ENCODE results near the gene CLHC1. TPM values are rescaled to one million over a fixed set of nuclear protein-coding genes. Genes with fewer than 3 reads are reported as not detected.

Gene CLHC1
- total and polyA plus RNA-seq, 2 experiments from 2014 or later, result 19.7 to 27.0 TPM

DNA sequence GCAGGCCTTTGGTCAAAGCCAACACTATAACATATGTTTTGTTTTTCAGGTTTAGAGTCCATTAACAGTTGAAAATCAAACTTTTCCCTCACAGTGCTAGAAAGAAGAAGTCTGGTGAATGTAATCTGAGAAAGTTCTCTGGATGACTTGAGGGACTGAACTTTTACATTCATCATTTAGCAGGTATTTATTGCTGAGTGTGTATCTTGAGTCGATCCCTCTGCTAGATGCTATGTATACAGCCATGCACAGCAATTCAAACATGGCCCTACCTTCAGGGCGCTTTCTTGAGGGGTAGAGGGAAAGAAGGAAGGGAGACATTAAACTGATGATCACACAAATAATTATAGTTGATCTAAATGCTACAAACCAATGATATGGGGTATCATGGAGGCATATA lies 89.6 kb downstream of the CLHC1 start:
- no peaks in the 10 kb centered on the region for H3K27me3 ChIP-seq

DNA sequence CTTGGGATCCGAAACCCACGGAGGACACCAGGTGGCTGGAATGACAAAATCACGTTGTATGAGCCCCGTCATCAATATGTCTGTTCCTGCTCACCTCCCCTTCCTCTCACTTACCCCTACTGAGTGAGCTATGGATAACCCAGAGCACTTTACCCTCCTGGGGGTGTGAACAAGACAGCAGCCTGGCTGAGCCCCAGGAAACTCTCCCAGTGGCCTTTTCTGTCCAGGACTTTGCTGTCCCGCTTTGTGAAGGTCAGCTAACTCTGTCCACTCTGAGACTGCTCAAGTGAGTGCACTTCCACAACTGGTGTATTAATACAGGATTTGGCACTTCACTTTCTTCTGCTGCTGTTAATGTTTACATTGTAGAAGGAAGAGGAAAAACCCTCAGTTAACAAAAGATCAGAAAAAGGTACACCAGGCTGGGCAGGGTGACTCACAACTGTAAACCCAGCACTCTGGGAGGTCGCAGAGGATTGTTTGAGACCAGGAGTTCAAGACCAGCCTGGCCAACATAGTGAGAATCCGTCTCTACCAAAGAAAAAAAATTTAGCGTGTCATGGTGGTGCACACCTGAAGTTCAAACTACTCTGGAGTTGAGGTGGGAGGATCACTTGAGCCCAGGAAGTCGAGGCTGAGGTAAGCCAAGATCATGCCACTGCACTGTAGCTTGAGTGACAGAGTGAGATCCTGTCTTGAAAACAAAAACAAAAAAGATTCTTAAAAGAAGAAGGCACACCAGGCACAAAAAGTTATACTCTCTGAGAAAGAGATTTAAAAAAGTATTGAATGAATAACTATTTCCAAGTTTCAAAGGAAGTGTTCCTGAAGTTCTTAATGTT lies 90.3 kb downstream of the CLHC1 start:
- no peaks in the 10 kb centered on the region for H3K9me3 ChIP-seq (ENCODE audit: low read depth)
- H3K27me3 ChIP-seq, result no peaks in the 10 kb centered on the region
- DNase-seq (ENCODE audit: low read depth in 1 of 2, low spot score in 1 of 2), result no peak
- H3K27ac ChIP-seq, result no peak overlapping the region
- H3K4me3 ChIP-seq, result no peak overlapping the region
- no peaks in the 10 kb centered on the region for H3K36me3 ChIP-seq
- TF ChIP-seq, protein P1, sequence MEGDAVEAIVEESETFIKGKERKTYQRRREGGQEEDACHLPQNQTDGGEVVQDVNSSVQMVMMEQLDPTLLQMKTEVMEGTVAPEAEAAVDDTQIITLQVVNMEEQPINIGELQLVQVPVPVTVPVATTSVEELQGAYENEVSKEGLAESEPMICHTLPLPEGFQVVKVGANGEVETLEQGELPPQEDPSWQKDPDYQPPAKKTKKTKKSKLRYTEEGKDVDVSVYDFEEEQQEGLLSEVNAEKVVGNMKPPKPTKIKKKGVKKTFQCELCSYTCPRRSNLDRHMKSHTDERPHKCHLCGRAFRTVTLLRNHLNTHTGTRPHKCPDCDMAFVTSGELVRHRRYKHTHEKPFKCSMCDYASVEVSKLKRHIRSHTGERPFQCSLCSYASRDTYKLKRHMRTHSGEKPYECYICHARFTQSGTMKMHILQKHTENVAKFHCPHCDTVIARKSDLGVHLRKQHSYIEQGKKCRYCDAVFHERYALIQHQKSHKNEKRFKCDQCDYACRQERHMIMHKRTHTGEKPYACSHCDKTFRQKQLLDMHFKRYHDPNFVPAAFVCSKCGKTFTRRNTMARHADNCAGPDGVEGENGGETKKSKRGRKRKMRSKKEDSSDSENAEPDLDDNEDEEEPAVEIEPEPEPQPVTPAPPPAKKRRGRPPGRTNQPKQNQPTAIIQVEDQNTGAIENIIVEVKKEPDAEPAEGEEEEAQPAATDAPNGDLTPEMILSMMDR (IDR thresholded peaks at IDR 0.05; ENCODE audit: low read depth, low read length), result no peak
- H3K4me1 ChIP-seq (ENCODE audit: low read depth), result peaks cover 5% of the 10 kb centered on the region

More for the DNA sequence above, 89.6 kb downstream of the CLHC1 start:
- Histone ChIP-seq H3K4me1 (ENCODE audit: low read depth) (peaks cover 5% of the 10 kb centered on the region), H3K36me3 (no peaks in the 10 kb centered on the region), H3K27ac (no peak overlapping the region), H3K9me3 (ENCODE audit: low read depth) (no peaks in the 10 kb centered on the region), H3K4me3 (no peak overlapping the region)
- no peak for DNase-seq (ENCODE audit: low read depth in 1 of 2, low spot score in 1 of 2)
- TF ChIP-seq, protein P1 (IDR thresholded peaks at IDR 0.05; ENCODE audit: low read depth, low read length), result no peak

DNA sequence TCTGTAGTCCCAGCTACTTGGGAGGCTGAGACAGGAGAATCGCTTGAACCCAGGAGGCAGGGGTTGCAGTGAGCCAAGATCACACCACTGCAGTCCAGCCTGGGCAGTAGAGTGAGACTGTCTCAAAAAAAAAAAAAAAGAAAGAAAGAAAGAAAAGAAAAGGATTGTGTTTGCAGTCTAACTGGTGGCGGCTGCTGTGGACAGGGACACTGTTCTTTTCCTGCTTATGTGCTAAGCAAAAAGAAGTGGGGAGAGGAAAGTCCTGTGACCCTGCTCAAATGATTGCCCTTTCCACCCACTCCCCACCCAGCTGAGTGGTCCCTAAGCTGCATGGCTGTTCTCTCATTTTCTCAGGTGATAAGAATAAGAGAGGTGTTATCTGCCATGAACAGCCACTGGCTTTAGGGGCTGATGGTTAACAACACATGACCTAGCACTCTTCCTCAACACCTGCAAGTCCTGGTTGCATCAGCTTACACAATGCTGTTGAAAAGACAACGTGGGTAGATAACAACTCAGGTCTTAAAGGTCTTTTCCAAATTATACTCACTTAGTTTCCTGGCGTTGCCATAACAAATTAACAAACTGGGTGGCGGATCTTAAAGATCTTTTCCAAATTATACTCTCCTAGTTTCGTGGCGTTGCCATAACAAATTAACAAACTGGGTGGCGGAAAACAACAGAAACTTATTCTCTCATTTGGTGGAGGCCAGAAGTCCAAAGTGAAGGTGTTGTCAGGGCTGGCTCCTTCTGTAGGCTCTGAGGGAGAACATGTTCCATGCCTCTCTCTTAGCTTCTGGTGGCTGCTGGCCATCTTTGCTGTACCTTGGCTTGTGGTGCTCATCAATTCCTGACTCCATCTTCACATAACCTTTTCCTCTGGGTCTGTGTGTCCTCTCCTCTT lies 91.5 kb downstream of the CLHC1 start:
- no peaks in the 10 kb centered on the region for H3K36me3 ChIP-seq
- H3K4me1 ChIP-seq (ENCODE audit: low read depth), result peaks cover 13% of the 10 kb centered on the region
- H3K9me3 ChIP-seq (ENCODE audit: low read depth), result no peaks in the 10 kb centered on the region
- H3K27me3 ChIP-seq, result no peaks in the 10 kb centered on the region
- no peak for DNase-seq (ENCODE audit: low read depth in 1 of 2, low spot score in 1 of 2)
- H3K4me3 ChIP-seq, result no peak overlapping the region
- TF ChIP-seq, protein P1 (IDR thresholded peaks at IDR 0.05; ENCODE audit: low read depth, low read length), result no peak
- H3K27ac ChIP-seq, result no peak overlapping the region

DNA sequence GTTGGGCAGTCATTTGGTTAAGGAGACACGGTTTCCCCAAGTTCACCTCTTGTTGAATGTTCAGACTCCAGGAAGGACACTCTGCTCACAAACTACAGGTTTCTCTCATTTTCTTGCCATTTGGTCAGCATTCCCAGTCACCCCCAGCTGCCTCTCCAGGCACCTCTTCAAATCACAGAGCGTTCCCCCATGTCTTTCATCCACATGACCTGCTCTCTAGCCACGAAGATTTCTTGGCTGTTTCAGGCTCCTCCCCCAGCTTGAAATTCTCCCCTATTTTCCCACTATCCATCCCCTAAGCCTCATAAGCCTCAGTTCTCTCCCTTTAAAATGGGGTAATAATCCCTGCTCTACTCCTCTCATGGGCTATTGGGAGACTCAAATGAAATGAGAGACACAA lies 92.8 kb downstream of the CLHC1 start:
- no peak for DNase-seq (ENCODE audit: low read depth in 1 of 2, low spot score in 1 of 2)
- H3K4me3 ChIP-seq, result no peak overlapping the region
- no peaks in the 10 kb centered on the region for H3K9me3 ChIP-seq (ENCODE audit: low read depth)
- TF ChIP-seq, protein P1 (IDR thresholded peaks at IDR 0.05; ENCODE audit: low read depth, low read length), result no peak
- H3K36me3 ChIP-seq, result no peaks in the 10 kb centered on the region
- H3K27ac ChIP-seq, result no peak overlapping the region
- no peaks in the 10 kb centered on the region for H3K27me3 ChIP-seq
- H3K4me1 ChIP-seq (ENCODE audit: low read depth), result peaks cover 13% of the 10 kb centered on the region

DNA sequence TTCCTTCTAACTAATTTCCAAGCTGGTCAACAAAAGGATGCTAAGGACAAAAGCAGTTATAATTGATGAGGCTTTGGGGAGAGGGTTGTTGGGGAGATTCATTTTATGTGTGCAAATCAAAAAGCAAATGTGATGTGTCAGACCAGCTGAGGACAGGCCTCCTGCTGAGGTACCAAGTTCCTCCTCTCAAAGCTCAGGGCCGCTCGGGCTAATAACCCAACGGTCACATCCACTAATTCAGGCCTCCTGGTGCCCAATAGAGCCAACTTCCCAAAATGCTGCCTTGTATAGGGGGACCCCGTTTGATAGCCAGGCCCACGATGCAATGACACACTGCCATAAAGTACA lies 93.2 kb downstream of the CLHC1 start:
- TF ChIP-seq, protein P1 (IDR thresholded peaks at IDR 0.05; ENCODE audit: low read depth, low read length), result no peak
- H3K4me3 ChIP-seq, result no peak overlapping the region
- H3K9me3 ChIP-seq (ENCODE audit: low read depth), result no peaks in the 10 kb centered on the region
- no peak for DNase-seq (ENCODE audit: low read depth in 1 of 2, low spot score in 1 of 2)
- H3K27ac ChIP-seq, result no peak overlapping the region
- H3K4me1 ChIP-seq (ENCODE audit: low read depth), result peaks cover 17% of the 10 kb centered on the region
- no peaks in the 10 kb centered on the region for H3K27me3 ChIP-seq
- H3K36me3 ChIP-seq, result no peaks in the 10 kb centered on the region

All from cardiac muscle cell (in vitro differentiated cells and primary cell).